IMR-90 (cell line): ENCODE measurements around the gene PLAGL1. TPM values are rescaled to one million over a fixed set of nuclear protein-coding genes. Genes with fewer than 3 reads are reported as not detected.

Experiments
- ATAC-seq: fragments of 200-7000 bp; cut with Tn5 transposase; 2 replicates; pipeline ENCODE4 v1.9.1; 2020; ENCODE audit warnings: low read depth, mild to moderate bottlenecking, moderate library complexity
- BruUV-seq: library from RNA; stranded (reverse); fragments of 400-500 nt; replicated peaks from 2 replicates; lab custom pipeline; 2021; lab: Mats Ljungman, UMichigan
- CTCF ChIA-PET: fragments of 300-600 bp; formaldehyde crosslinking; extraction: SDS; loops from one replicate; lab custom pipeline; 2021; ENCODE audit warnings: antibody characterized with exemption; lab: Yijun Ruan, JAX
- POLR2A ChIA-PET: fragments of 300-600 bp; sonication (Branson Sonifier 250); formaldehyde crosslinking; loops from one replicate; lab custom pipeline; 2022; ENCODE audit warnings: antibody characterized with exemption; ENCODE audit not compliant: unreplicated experiment; lab: Charles Lee
- DNase-seq: peaks from one replicate; pipeline ENCODE4 v3.0.0; 2013
- H2AFZ ChIP-seq: replicated peaks from 2 replicates; pipeline ENCODE3; 2013; ENCODE audit warnings: low read length, mild to moderate bottlenecking; ENCODE audit not compliant: poor library complexity
- H2AK5ac ChIP-seq: 2 replicates; pipeline ENCODE4 v1.6.1; 2013; ENCODE audit warnings: low read depth, low read length, inconsistent platforms
- H2AK9ac ChIP-seq: replicated peaks from 2 replicates; pipeline ENCODE3; 2013; ENCODE audit warnings: mild to moderate bottlenecking, low read depth, low read length, moderate library complexity; ENCODE audit not compliant: poor library complexity
- H2BK120ac ChIP-seq: 2 replicates; pipeline ENCODE4 v1.6.1; 2013; ENCODE audit warnings: low read depth, low read length, inconsistent platforms
- H2BK15ac ChIP-seq: 3 replicates; pipeline ENCODE4 v1.6.1; 2013; ENCODE audit warnings: low read depth, low read length, inconsistent platforms
- H2BK20ac ChIP-seq: 2 replicates; pipeline ENCODE4 v1.6.1; 2013; ENCODE audit warnings: low read depth, mild to moderate bottlenecking, inconsistent platforms, low read length, moderate library complexity
- H2BK5ac ChIP-seq: 2 replicates; pipeline ENCODE4 v1.6.1; 2013; ENCODE audit warnings: mild to moderate bottlenecking, low read depth, low read length, inconsistent platforms; ENCODE audit not compliant: poor library complexity, severe bottlenecking
- H3K14ac ChIP-seq: replicated peaks from 2 replicates; pipeline ENCODE4 v1.6.1; 2013; ENCODE audit warnings: low read depth, low read length, inconsistent platforms
- H3K18ac ChIP-seq: 2 replicates; pipeline ENCODE4 v1.6.1; 2013; ENCODE audit warnings: low read depth, low read length, control low read depth
- H3K23ac ChIP-seq: 2 replicates; pipeline ENCODE4 v1.6.1; 2013; ENCODE audit warnings: low read depth, low read length, inconsistent platforms
- H3K27ac ChIP-seq: 2 replicates; pipeline ENCODE4 v1.5.1; 2013; ENCODE audit warnings: mild to moderate bottlenecking, control low read depth, low read length; ENCODE audit not compliant: insufficient read depth
- H3K27me3 ChIP-seq: 2 replicates; pipeline ENCODE4 v1.6.1; 2013; ENCODE audit warnings: low read length; ENCODE audit not compliant: control insufficient read depth, insufficient read depth
- H3K36me3 ChIP-seq: 2 replicates; pipeline ENCODE4 v1.6.1; 2013; ENCODE audit warnings: low read length, mixed read lengths; ENCODE audit not compliant: control insufficient read depth, insufficient read depth
- H3K4ac ChIP-seq: 2 replicates; pipeline ENCODE4 v1.6.1; 2013; ENCODE audit warnings: low read depth, low read length, inconsistent platforms
- H3K4me1 ChIP-seq: 2 replicates; pipeline ENCODE4 v1.6.1; 2013; ENCODE audit warnings: low read length, mixed read lengths; ENCODE audit not compliant: control insufficient read depth, insufficient read depth
- H3K4me2 ChIP-seq: 2 replicates; pipeline ENCODE4 v1.6.1; 2013; ENCODE audit warnings: low read depth, mild to moderate bottlenecking, control low read depth, low read length, moderate library complexity
- H3K4me3 ChIP-seq: 2 replicates; pipeline ENCODE4 v1.5.1; 2013; ENCODE audit warnings: low read depth, mild to moderate bottlenecking, control low read depth, low read length, moderate library complexity; ENCODE audit not compliant: insufficient read depth
- H3K56ac ChIP-seq: 2 replicates; pipeline ENCODE4 v1.6.1; 2013; ENCODE audit warnings: low read length, inconsistent platforms; ENCODE audit not compliant: insufficient read depth; ENCODE audit errors: extremely low read depth
- H3K79me1 ChIP-seq, 2 experiments: 2 replicates each; pipeline ENCODE4 v1.6.1; 2013; ENCODE audit warnings: low read length in 2 of 2, inconsistent platforms in 1 of 2, low read depth in 1 of 2
- H3K9ac ChIP-seq: 2 replicates; pipeline ENCODE4 v1.6.1; 2013; ENCODE audit warnings: low read depth, low read length, control low read depth
- H3K9me1 ChIP-seq: 2 replicates; pipeline ENCODE4 v1.6.1; 2013; ENCODE audit warnings: low read length, inconsistent platforms; ENCODE audit not compliant: insufficient read depth
- H3K9me3 ChIP-seq: 2 replicates; pipeline ENCODE4 v1.6.1; 2013; ENCODE audit warnings: low read length; ENCODE audit not compliant: control insufficient read depth, insufficient read depth
- H4K20me1 ChIP-seq: 2 replicates; pipeline ENCODE4 v1.6.1; 2013; ENCODE audit warnings: low read length, inconsistent platforms; ENCODE audit not compliant: insufficient read depth
- H4K5ac ChIP-seq: 2 replicates; pipeline ENCODE4 v1.6.1; 2013; ENCODE audit warnings: mild to moderate bottlenecking, low read depth, low read length, control low read depth
- H4K8ac ChIP-seq, 2 experiments: 2 replicates each; pipeline ENCODE4 v1.6.1; 2013; ENCODE audit warnings: low read depth in 2 of 2, low read length in 2 of 2, control low read depth in 1 of 2, inconsistent platforms in 1 of 2
- H4K91ac ChIP-seq: 2 replicates; pipeline ENCODE4 v1.6.1; 2013; ENCODE audit warnings: low read depth, low read length, inconsistent platforms; ENCODE audit not compliant: insufficient read depth
- BHLHE40 ChIP-seq: fragments of 150-350 bp; IDR thresholded peaks from 2 replicates; pipeline ENCODE4 v1.6.1; 2016; ENCODE audit warnings: mild to moderate bottlenecking, low read depth, low read length
- CEBPB ChIP-seq: IDR thresholded peaks from 2 replicates; pipeline ENCODE4 v1.6.1; 2012; ENCODE audit warnings: low read depth, low read length, improper control_type of control experiment
- CTCF ChIP-seq: conservative IDR thresholded peaks from 2 replicates; pipeline ENCODE4 v1.5.1; 2012; ENCODE audit warnings: mild to moderate bottlenecking, low read depth, low read length, improper control_type of control experiment
- ELK1 ChIP-seq: fragments of 150-350 bp; IDR thresholded peaks from 2 replicates; pipeline ENCODE4 v1.6.1; 2016; ENCODE audit warnings: low read depth, mild to moderate bottlenecking, low read length, moderate library complexity, borderline replicate concordance
- FOS ChIP-seq: fragments of 150-350 bp; IDR thresholded peaks from 2 replicates; pipeline ENCODE4 v1.6.1; 2016; ENCODE audit warnings: low read depth, low read length
- MAFK ChIP-seq: IDR thresholded peaks from 2 replicates; pipeline ENCODE4 v1.6.1; 2012; ENCODE audit warnings: low read depth, low read length, improper control_type of control experiment
- MAZ ChIP-seq: IDR thresholded peaks from 2 replicates; pipeline ENCODE4 v1.6.1; 2012; ENCODE audit warnings: low read depth, mild to moderate bottlenecking, low read length, improper control_type of control experiment, moderate library complexity, borderline replicate concordance
- MXI1 ChIP-seq: IDR thresholded peaks from 2 replicates; pipeline ENCODE4 v1.6.1; 2012; ENCODE audit warnings: low read depth, mild to moderate bottlenecking, low read length, moderate library complexity, borderline replicate concordance
- NFE2L2 ChIP-seq: fragments of 150-350 bp; IDR thresholded peaks from 2 replicates; pipeline ENCODE4 v1.6.1; 2016; ENCODE audit warnings: low read depth, mild to moderate bottlenecking, low read length
- POLR2A ChIP-seq: IDR thresholded peaks from 2 replicates; pipeline ENCODE4 v1.6.1; 2012; ENCODE audit warnings: mild to moderate bottlenecking, low read depth, low read length
- RAD21 ChIP-seq: IDR thresholded peaks from 2 replicates; pipeline ENCODE4 v1.6.1; 2012; ENCODE audit warnings: low read length, improper control_type of control experiment
- RFX5 ChIP-seq: IDR thresholded peaks from 2 replicates; pipeline ENCODE4 v1.8.0; 2012; ENCODE audit warnings: low read depth, mild to moderate bottlenecking, low read length, moderate library complexity
- SMC3 ChIP-seq: fragments of 150-350 bp; IDR thresholded peaks from 2 replicates; pipeline ENCODE4 v1.6.1; 2016; ENCODE audit warnings: low read depth, mild to moderate bottlenecking, antibody characterized with exemption, low read length, moderate library complexity
- USF2 ChIP-seq: fragments of 150-350 bp; IDR thresholded peaks from 2 replicates; pipeline ENCODE4 v1.6.1; 2017; ENCODE audit warnings: mild to moderate bottlenecking, antibody characterized with exemption, low read length, low read depth
- WGBS, 2 experiments: methylation state at CpG; one replicate each; pipeline versions ENCODE4 v1.1.5 to v1.1.7; 2013; ENCODE audit warnings: missing lambda C conversion rate in 2 of 2; ENCODE audit not compliant: insufficient read length in 1 of 2; ENCODE audit errors: extremely low coverage in 2 of 2; 5-methylcytosine and 5-hydroxymethylcytosine counted together
- dilution Hi-C: fragments of 300-500 bp; cut with HindIII; formaldehyde crosslinking; loops from one replicate; pipeline ENCODE4 v1.14.3; 2018; ENCODE audit warnings: low sequenced_read_pairs; ENCODE audit not compliant: unreplicated experiment
- in situ Hi-C: fragments of 300-500 bp; cut with MboI; formaldehyde crosslinking; loops from 3 replicates; pipeline ENCODE4 v1.14.3; 2019; ENCODE audit warnings: low sequenced_read_pairs, inconsistent platforms, mixed read lengths
- intact Hi-C: fragments of 100-400 bp; cut with micrococcal nuclease; formaldehyde crosslinking; loops from 2 replicates; pipeline ENCODE4 v1.10.0; 2022
- polyA plus RNA-seq, 3 experiments: library from polyadenylated mRNA; depleted of rRNA; stranded (reverse); fragments of >200 nt; gene quantifications; 2 replicates each; pipeline ENCODE4 v1.2.3, GENCODE V29; 2012; ENCODE audit warnings: low replicate concordance in 1 of 3
- total RNA-seq: library from RNA; depleted of rRNA; stranded (reverse); fragments of >200 nt; gene quantifications from 2 replicates; pipeline ENCODE4 v1.2.3, GENCODE V29; 2012

Gene PLAGL1
- total and polyA plus RNA-seq, 2 of the 4 experiments (the other 2 are of a cell fraction) = 23.3 to 73.8 TPM

GRCh38 chr6:143965503-143966171 is 42.4 kb downstream of the PLAGL1 start:
- H3K27me3 ChIP-seq = peaks cover 8% of the 10 kb centered on the region
- H3K4ac ChIP-seq = no peak overlapping the region
- H2AFZ ChIP-seq = no peak overlapping the region
- H3K9me3 ChIP-seq = no peaks in the 10 kb centered on the region
- ChIA-PET CTCF (no interaction called here), POLR2A (interaction anchor here (0.6 kb wide), 1 partner anchor 134 kb away, joined by 3 read pairs; no protein-coding TSS in a partner anchor)
- in situ Hi-C loops (no loop called here), intact Hi-C loops (no loop called here), dilution Hi-C loops (no loop called here)
- H3K23ac ChIP-seq = no peak overlapping the region
- DNase-seq (peak; percentile 58), ATAC-seq (peak; percentile 37; the same call in 1 of the 2 replicates)
- H3K9me1 ChIP-seq = peaks cover 6% of the 10 kb centered on the region
- BruUV-seq = no TSS peak
- H3K36me3 ChIP-seq = peaks cover 8% of the 10 kb centered on the region
- H3K27ac ChIP-seq = no peak overlapping the region
- no peak overlapping the region for H3K4me2 ChIP-seq
- TF ChIP-seq BHLHE40 (no peak), CTCF (no peak), RAD21 (no peak), MAZ (no peak), POLR2A (no peak), MAFK (no peak), ELK1 (no peak), USF2 (no peak), CEBPB (no peak), SMC3 (no peak), FOS (no peak), RFX5 (no peak), MXI1 (no peak), NFE2L2 (no peak)
- peaks cover 0 to 15% of the 10 kb centered on the region in 2 experiments; a peak in 1 of 4 replicates for H3K79me1 ChIP-seq
- no peak overlapping the region for H4K91ac ChIP-seq
- no peak overlapping the region for H3K9ac ChIP-seq
- H3K18ac ChIP-seq = no peak overlapping the region
- no peak overlapping the region for H4K8ac ChIP-seq
- 0 out of 2 replicates have a peak, but pooled peaks cover under 1% of the 10 kb centered on the region for H4K20me1 ChIP-seq
- no peak overlapping the region for H2BK20ac ChIP-seq
- H2AK5ac ChIP-seq = no peak overlapping the region
- no peak overlapping the region for H2BK15ac ChIP-seq
- H3K14ac ChIP-seq = no peak overlapping the region
- WGBS, 2 experiments = 0% methylated on average over 1 of the region's 6 CpGs; no CpG with 5 or more reads in 1 of the 2 experiments
- no peak overlapping the region for H3K56ac ChIP-seq
- no peak overlapping the region for H4K5ac ChIP-seq
- no peak overlapping the region for H3K4me3 ChIP-seq
- H2BK5ac ChIP-seq = no peak overlapping the region
- no peak overlapping the region for H2AK9ac ChIP-seq
- peaks cover 5% of the 10 kb centered on the region; the same call in 1 of the 2 replicates for H3K4me1 ChIP-seq
- H2BK120ac ChIP-seq = no peak overlapping the region
